ENCODE results near the gene TBC1D25.

DNA sequence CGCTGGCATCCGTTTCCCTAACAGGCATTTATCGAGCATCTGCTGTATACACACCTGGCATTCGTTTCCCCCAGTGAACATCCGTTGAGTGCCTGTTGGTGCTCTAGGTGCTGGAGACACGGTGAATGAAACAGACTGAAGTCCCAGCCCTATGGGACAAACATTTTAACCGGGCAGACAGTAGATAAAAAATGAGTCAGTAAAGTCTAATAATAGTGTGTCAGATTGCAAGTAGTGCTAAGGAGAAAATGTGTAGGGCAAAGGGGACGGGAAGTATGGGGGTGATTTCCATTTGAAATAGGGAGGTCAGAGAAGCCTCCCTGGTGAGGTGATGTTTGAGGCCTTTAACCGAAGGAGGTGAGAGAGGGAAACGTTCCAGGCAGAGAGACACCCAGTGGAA is 23.2 kb upstream of the TBC1D25 start:
- TF ChIP-seq, protein P1, sequence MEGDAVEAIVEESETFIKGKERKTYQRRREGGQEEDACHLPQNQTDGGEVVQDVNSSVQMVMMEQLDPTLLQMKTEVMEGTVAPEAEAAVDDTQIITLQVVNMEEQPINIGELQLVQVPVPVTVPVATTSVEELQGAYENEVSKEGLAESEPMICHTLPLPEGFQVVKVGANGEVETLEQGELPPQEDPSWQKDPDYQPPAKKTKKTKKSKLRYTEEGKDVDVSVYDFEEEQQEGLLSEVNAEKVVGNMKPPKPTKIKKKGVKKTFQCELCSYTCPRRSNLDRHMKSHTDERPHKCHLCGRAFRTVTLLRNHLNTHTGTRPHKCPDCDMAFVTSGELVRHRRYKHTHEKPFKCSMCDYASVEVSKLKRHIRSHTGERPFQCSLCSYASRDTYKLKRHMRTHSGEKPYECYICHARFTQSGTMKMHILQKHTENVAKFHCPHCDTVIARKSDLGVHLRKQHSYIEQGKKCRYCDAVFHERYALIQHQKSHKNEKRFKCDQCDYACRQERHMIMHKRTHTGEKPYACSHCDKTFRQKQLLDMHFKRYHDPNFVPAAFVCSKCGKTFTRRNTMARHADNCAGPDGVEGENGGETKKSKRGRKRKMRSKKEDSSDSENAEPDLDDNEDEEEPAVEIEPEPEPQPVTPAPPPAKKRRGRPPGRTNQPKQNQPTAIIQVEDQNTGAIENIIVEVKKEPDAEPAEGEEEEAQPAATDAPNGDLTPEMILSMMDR (conservative IDR thresholded peaks at IDR 0.05; ENCODE audit: low read length) = no peak
- TF ChIP-seq EZH2phosphoT487 (IDR thresholded peaks at IDR 0.05; ENCODE audit: borderline replicate concordance) = no peak
